ENCODE results near the gene COQ9.
A peak's percentile ranks its signal among the peaks of the same experiment; 100 is the strongest.

The COQ9 gene

DNA sequence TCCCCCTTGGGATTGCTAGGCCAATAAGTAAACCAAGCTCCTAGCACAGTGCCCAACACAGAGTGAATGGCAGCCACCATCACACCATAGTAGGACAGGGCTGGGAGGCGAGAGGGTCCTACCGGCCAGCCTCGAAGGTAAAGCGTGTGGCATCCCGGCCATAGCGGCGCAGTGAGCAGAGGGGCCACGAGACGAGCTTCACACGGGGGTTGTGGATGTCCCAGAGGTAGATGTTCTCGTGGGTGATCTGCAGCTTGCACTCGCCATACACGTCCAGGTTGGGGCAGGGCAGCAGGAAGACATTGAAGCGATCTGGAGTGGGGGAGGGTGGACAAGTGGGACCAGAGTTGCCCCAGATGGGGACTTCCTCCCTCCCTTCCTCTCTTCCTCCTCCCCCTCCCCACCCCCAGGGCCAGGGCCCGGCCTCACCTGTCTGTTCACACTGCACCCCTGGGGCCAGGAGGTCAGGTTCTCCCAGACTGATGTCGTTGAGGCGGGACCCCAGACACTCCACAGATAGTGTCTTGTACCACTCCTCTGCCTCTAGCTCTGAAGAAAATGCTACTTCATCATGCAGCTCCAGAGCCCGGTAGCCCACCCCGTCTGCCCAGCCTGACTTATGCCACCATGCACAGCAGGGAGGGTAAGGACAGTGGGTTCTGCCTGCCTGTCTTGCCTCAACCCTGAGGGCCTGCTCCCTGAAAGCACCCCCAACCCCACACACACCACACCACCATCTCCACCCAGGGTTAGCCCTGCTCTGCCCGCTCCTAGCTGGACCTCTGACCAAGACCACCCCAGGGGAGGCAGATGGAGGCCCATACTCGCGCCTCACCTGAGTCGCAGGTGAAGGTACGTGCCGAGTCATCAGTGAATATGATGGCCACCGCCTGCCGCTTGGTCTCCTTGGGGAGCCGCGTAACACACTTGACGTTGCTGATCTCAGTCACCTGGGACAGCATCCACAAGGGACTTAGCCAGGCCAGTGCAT lies 27.7 kb downstream of the COQ9 start:
- TF ChIP-seq, protein P1, sequence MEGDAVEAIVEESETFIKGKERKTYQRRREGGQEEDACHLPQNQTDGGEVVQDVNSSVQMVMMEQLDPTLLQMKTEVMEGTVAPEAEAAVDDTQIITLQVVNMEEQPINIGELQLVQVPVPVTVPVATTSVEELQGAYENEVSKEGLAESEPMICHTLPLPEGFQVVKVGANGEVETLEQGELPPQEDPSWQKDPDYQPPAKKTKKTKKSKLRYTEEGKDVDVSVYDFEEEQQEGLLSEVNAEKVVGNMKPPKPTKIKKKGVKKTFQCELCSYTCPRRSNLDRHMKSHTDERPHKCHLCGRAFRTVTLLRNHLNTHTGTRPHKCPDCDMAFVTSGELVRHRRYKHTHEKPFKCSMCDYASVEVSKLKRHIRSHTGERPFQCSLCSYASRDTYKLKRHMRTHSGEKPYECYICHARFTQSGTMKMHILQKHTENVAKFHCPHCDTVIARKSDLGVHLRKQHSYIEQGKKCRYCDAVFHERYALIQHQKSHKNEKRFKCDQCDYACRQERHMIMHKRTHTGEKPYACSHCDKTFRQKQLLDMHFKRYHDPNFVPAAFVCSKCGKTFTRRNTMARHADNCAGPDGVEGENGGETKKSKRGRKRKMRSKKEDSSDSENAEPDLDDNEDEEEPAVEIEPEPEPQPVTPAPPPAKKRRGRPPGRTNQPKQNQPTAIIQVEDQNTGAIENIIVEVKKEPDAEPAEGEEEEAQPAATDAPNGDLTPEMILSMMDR (IDR thresholded peaks at IDR 0.05; ENCODE audit: low read depth, low read length, missing control alignments) = no peak
- no peak overlapping the region for H3K4me3 ChIP-seq (ENCODE audit: low read depth, low read length)
- DNase-seq (ENCODE audit: low read depth) = no peak
- in situ Hi-C loops (cut with HindIII; ENCODE audit: low sequenced_read_pairs) = no loop called here

DNA sequence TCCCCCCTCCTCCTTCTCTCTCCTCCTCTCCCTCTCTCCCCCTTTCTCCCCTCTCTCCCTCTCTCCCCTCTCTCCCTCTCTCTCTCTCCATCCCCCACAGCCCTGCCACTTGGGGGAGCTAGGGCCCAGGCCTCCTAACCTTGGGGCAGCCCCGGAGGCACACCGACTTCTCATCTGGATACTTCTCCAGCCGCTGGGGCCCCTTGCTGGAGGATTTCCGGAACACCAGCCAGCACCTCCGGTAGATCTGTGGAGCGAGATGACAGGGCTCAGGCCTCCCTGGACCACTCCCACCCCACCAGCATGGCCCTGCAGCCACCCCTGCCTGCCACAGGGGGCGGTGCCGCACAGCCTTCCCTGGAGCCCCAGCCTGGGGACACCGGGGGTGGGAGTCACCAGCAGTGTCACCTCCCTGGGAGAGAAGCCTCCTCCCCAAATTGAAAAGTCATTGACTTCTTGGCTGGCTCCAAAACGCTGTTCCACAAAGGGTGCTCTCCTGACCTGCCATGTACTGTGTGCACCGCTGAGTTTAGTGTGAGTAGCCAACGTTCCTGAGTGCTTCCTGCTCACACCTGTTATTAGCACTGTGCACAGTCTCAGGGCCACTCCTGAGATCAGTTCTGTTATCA lies 28.5 kb downstream of the COQ9 start:
- no peak for DNase-seq (ENCODE audit: low read depth)
- H3K4me3 ChIP-seq (ENCODE audit: low read depth, low read length) = no peak overlapping the region
- in situ Hi-C loops (cut with HindIII; ENCODE audit: low sequenced_read_pairs) = no loop called here
- TF ChIP-seq, protein P1 (IDR thresholded peaks at IDR 0.05; ENCODE audit: low read depth, low read length, missing control alignments) = peak; percentile 78

DNA sequence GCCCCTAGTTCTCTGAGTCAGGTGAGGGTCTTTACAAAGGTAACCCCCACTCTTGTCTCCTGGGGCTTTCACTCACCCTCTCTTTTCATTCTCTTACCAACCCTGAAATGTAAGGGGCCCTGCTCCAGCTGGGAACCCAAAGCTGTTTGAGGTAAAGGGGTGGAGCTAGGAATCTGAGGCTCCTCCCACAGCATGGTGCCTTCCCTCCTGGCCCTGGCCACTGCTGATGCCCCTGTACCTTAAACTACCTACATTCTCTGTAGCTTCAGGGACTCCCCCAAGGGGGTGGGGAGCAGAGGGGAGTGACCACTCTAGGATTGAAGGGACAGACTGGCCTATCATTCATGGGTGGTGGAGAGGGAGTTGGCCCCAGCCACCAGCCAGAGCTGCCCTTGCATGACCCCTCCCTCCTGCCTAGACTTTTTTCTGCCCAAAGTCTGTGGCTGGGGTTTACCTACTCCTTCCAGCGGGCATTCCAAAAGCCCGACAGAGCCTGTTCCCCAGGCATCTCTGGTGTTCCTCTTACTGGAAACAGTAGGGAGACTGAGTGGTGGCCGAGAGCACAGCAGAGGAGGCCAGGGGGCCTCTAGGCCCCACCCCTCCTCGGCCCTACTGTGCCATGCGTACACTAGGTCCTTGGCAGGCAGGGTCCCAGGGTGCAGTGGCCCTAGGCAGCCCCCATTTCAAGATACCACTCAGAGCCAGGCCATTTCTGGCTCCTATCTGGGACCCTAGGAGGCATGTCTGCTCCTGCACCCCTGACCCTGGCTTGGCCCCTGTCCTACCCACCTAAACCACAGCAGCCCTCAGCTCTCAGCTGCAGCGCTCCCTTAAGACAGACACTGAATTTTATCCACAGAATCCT lies 29.5 kb downstream of the COQ9 start:
- H3K4me3 ChIP-seq (ENCODE audit: low read depth, low read length) = no peak overlapping the region
- TF ChIP-seq, protein P1 (IDR thresholded peaks at IDR 0.05; ENCODE audit: low read depth, low read length, missing control alignments) = no peak
- DNase-seq (ENCODE audit: low read depth) = peak; percentile 27
- in situ Hi-C loops (cut with HindIII; ENCODE audit: low sequenced_read_pairs) = no loop called here

DNA sequence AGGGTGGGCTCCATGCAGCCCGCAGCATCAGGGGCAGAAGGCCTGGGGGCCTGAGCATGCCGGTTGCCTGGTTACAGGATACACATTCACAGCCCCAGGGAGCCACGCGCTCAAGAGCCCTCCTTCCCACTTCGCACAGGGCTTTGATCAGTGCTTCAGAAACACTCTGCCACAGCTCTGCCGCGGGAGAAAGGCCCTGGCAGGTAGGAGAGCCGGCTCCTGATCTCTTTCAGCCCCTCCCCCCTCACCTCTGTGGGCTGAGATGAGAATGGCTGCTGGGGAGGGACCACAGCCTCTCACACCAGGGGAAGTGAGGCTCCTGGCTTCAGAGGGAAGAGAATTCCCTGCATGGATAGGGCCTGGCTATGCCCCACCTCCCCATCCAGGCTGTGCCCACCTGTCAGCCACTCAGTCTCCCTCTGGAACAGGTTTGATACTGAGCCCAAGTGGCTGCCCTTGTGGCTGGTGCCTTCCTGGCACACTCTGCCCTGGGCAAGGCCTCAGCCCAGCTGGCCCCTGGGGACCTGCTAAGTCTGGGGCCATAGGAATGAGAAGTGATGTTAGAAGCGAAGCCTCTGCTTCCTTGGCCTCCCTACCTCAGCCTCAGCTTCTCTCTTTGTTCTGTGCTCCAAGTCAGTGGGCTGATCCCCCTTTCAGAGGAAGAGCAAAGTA lies 30.4 kb downstream of the COQ9 start:
- in situ Hi-C loops (cut with HindIII; ENCODE audit: low sequenced_read_pairs) = no loop called here
- TF ChIP-seq, protein P1 (IDR thresholded peaks at IDR 0.05; ENCODE audit: low read depth, low read length, missing control alignments) = no peak
- no peak for DNase-seq (ENCODE audit: low read depth)
- no peak overlapping the region for H3K4me3 ChIP-seq (ENCODE audit: low read depth, low read length)

DNA sequence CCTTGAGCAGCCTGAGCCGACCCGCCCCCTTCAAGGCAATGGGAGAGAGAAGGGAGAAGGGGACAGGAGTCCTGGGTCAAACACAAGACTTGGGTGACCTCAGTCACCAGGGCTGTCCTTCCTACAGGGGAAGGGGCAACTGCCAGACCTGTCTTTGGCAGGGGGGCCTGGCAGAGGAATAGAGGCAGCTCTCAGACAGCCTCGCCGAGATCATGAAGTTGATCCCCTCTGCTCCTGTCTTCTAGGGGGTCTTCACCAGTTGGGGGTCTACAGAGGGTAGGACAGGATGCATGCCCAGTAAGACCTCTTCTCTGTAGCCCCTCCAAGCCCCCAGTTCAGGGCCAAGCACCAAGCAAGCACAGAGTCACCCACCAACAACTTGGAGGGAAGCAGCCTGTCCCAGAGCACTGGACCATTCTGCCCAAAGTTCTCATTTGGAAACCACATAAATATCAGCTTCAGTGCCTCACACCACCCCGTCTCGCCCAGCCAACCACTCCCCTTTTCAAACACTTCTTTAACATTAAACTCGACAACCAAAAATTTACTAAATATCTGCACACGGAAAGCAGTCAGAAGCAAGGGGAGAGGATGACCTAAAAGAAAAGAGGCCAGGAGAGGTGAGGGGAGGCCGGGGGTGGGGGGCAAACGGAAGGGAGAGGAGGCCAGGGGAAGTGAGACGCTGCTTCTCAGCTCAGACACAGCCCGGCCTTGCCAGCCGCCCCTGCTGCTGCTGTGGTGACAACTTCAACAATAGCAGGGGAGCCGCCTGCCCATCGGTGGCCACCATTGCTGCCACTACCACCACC lies 31.3 kb downstream of the COQ9 start:
- no peak for DNase-seq (ENCODE audit: low read depth)
- peak overlapping the region; percentile 46 for H3K4me3 ChIP-seq (ENCODE audit: low read depth, low read length)
- in situ Hi-C loops (cut with HindIII; ENCODE audit: low sequenced_read_pairs) = no loop called here
- TF ChIP-seq, protein P1 (IDR thresholded peaks at IDR 0.05; ENCODE audit: low read depth, low read length, missing control alignments) = no peak

All from astrocyte of the cerebellum (primary cell).